Endodermal cell (in vitro differentiated cells): ENCODE measurements around the gene MMP25. TPM values are rescaled to one million over a fixed set of nuclear protein-coding genes. Genes with fewer than 3 reads are reported as not detected.

ENCODE experiments used
- DNase-seq: peaks from one replicate; pipeline ENCODE4 v3.0.0-alpha.2; 2017
- H3K27ac ChIP-seq: 2 replicates; pipeline ENCODE4 v1.5.1; 2013; ENCODE audit warnings: mild to moderate bottlenecking, low read depth, low read length, moderate library complexity
- H3K27me3 ChIP-seq: 2 replicates; pipeline ENCODE4 v1.6.1; 2013; ENCODE audit warnings: mild to moderate bottlenecking, low read length, moderate library complexity; ENCODE audit not compliant: insufficient read depth, control insufficient read depth, poor library complexity, severe bottlenecking
- H3K36me3 ChIP-seq: 2 replicates; pipeline ENCODE4 v1.7.0; 2013; ENCODE audit warnings: mild to moderate bottlenecking, low read length, moderate library complexity; ENCODE audit not compliant: control insufficient read depth, insufficient read depth
- H3K4me1 ChIP-seq: one replicate; pipeline ENCODE4 v1.7.0; 2013; ENCODE audit warnings: low read length; ENCODE audit not compliant: control insufficient read depth, insufficient read depth
- H3K4me3 ChIP-seq: 2 replicates; pipeline ENCODE4 v1.5.1; 2013; ENCODE audit warnings: mild to moderate bottlenecking, low read length, moderate library complexity
- H3K9ac ChIP-seq: 2 replicates; pipeline ENCODE4 v1.6.1; 2013; ENCODE audit warnings: mild to moderate bottlenecking, low read length, moderate library complexity; ENCODE audit not compliant: poor library complexity, severe bottlenecking; ENCODE audit errors: extremely low read depth
- H3K9me3 ChIP-seq: 2 replicates; pipeline ENCODE4 v1.6.1; 2013; ENCODE audit warnings: mild to moderate bottlenecking, low read length, moderate library complexity; ENCODE audit not compliant: control insufficient read depth
- H3K27ac Mint-ChIP-seq: 2 replicates; pipeline ENCODE4 v1.8.0; 2020; ENCODE audit warnings: mixed read lengths
- H3K27me3 Mint-ChIP-seq: 2 replicates; pipeline ENCODE4 v1.8.0; 2021; ENCODE audit warnings: mild to moderate bottlenecking, mixed read lengths; ENCODE audit not compliant: insufficient read depth
- H3K36me3 Mint-ChIP-seq: 2 replicates; pipeline ENCODE4 v1.8.0; 2020; ENCODE audit warnings: low read depth, mixed read lengths
- H3K4me1 Mint-ChIP-seq: 2 replicates; pipeline ENCODE4 v1.8.0; 2020; ENCODE audit warnings: mixed read lengths
- H3K4me3 Mint-ChIP-seq: 2 replicates; pipeline ENCODE4 v1.8.0; 2020; ENCODE audit warnings: mild to moderate bottlenecking, moderate library complexity, mixed read lengths
- H3K9me3 Mint-ChIP-seq: 2 replicates; pipeline ENCODE4 v1.8.0; 2020; ENCODE audit warnings: mild to moderate bottlenecking, mixed read lengths
- CTCF ChIP-seq: fragments of 200-600 bp; sonication (generic); conservative IDR thresholded peaks from 2 replicates; pipeline ENCODE4 v1.5.0; 2021; ENCODE audit warnings: antibody characterized with exemption, mild to moderate bottlenecking
- WGBS, 2 experiments: methylation state at CpG; one replicate each; pipeline versions ENCODE4 v1.1.5 to v1.1.7; 2013; ENCODE audit warnings: missing lambda C conversion rate in 2 of 2, mixed read lengths in 1 of 2; ENCODE audit not compliant: insufficient coverage in 1 of 2, insufficient read length in 1 of 2; 5-methylcytosine and 5-hydroxymethylcytosine counted together
- total RNA-seq, 2 donors: library from RNA; stranded (reverse); fragmentation: NEBNext Ultra II Directional in 1 of 2; extraction: Animal tissue kit (Norgen Biotek cat#: 25700) in 1 of 2; gene quantifications; 2 replicates in 1 of 2; 3 replicates in 1 of 2; pipeline ENCODE4 v1.2.1, GENCODE V29; 2021

MMP25 gene
- total RNA-seq, 2 donors from 2014 or later, result 4.5 to 6.1 TPM

- WGBS, 2 experiments, result 16 to 20% methylated on average over 19 to 39 of the region's 40 CpGs
- Histone ChIP-seq H3K9me3 (no peaks in the 10 kb centered on the region), H3K4me1 (no peaks in the 10 kb centered on the region), H3K9ac (no peak overlapping the region), H3K27ac (no peak overlapping the region), H3K4me3 (no peak overlapping the region), H3K36me3 (no peaks in the 10 kb centered on the region), H3K27me3 (peaks cover 67% of the 10 kb centered on the region)
- H3K4me1 Mint-ChIP-seq, result no peaks in the 10 kb centered on the region
- peak; percentile 71 for DNase-seq
- H3K36me3 Mint-ChIP-seq, result peaks cover 2% of the 10 kb centered on the region
- no peak overlapping the region for H3K27ac Mint-ChIP-seq
- H3K27me3 Mint-ChIP-seq, result peaks cover 58% of the 10 kb centered on the region
- peak overlapping the region; percentile 49 for H3K4me3 Mint-ChIP-seq
- no peaks in the 10 kb centered on the region for H3K9me3 Mint-ChIP-seq
- TF ChIP-seq CTCF, result no peak
Observed at GRCh38 chr16:3035972-3036725, 10.2 kb upstream of the MMP25 start.

- WGBS, 2 experiments, result 13 to 54% methylated on average over 6 to 44 of the region's 44 CpGs
- Mint-ChIP-seq H3K9me3 (no peaks in the 10 kb centered on the region), H3K27ac (no peak within 1 kb of the TSS), H3K36me3 (peaks cover 2% of the 10 kb centered on the region), H3K4me3 (peak within 1 kb of the TSS; percentile 49), H3K27me3 (peaks cover 58% of the 10 kb centered on the region), H3K4me1 (no peaks in the 10 kb centered on the region)
- Histone ChIP-seq H3K36me3 (no peaks in the 10 kb centered on the region), H3K27me3 (peaks cover 67% of the 10 kb centered on the region), H3K9me3 (no peaks in the 10 kb centered on the region), H3K4me3 (no peak within 1 kb of the TSS), H3K27ac (no peak within 1 kb of the TSS), H3K4me1 (no peaks in the 10 kb centered on the region), H3K9ac (no peak within 1 kb of the TSS)
- no peak for TF ChIP-seq CTCF
- peak; percentile 90 for DNase-seq
Observed at GRCh38 chr16:3036726-3037315, 9.5 kb upstream of the MMP25 start, which contains the start of gene BICDL2. TSS of gene BICDL2 (minus strand) at chr16:3036944. CDS start at chr16:3035496, 1,448 bp downstream.

GRCh38 chr16:3038256-3038655, 8.1 kb upstream of the MMP25 start:
- H3K36me3 Mint-ChIP-seq, result peaks cover 2% of the 10 kb centered on the region
- no peak overlapping the region for H3K27ac Mint-ChIP-seq
- H3K36me3 ChIP-seq, result no peaks in the 10 kb centered on the region
- WGBS, 2 experiments, result 78 to 79% methylated on average over 11 of the region's 11 CpGs
- DNase-seq, result peak; percentile 75
- no peak overlapping the region for H3K27ac ChIP-seq
- TF ChIP-seq CTCF, result no peak
- H3K4me3 ChIP-seq, result no peak overlapping the region
- H3K4me3 Mint-ChIP-seq, result no peak overlapping the region
- H3K4me1 ChIP-seq, result no peaks in the 10 kb centered on the region
- peaks cover 49% of the 10 kb centered on the region for H3K27me3 Mint-ChIP-seq
- H3K9ac ChIP-seq, result no peak overlapping the region
- H3K4me1 Mint-ChIP-seq, result no peaks in the 10 kb centered on the region
- no peaks in the 10 kb centered on the region for H3K9me3 ChIP-seq
- no peaks in the 10 kb centered on the region for H3K9me3 Mint-ChIP-seq
- H3K27me3 ChIP-seq, result peaks cover 66% of the 10 kb centered on the region
